ENCODE measurements around the gene STAT5B.

DNA sequence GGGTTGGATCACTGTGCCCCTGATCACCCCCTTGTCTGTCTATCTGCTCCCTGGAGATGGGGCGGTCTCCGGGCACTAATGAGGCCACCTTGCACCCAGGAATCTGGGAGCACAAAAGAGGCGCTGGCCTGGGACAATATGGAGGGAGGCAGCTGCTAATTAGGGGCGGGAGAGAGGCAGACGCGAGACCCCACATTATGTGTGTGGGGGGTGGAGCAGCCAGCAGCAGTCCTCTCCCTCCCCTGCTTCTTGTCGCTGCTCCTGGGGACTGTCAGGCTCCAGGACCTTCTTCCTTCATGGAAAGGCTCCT lies 90.6 kb downstream of the STAT5B start:
- TF ChIP-seq NFE2L2 (IDR thresholded peaks at IDR 0.05; ENCODE audit: low read length) (no peak), NR2C2 (CRISPR knock-in tag; IDR thresholded peaks at IDR 0.05; ENCODE audit: borderline replicate concordance) (no peak), TP53 (CRISPR knock-in tag; conservative IDR thresholded peaks at IDR 0.05) (no peak), ZSCAN29 (CRISPR knock-in tag; conservative IDR thresholded peaks at IDR 0.05) (no peak), ZNF614 (CRISPR knock-in tag; IDR thresholded peaks at IDR 0.05; ENCODE audit: borderline replicate concordance) (no peak), NFE2L1 (CRISPR knock-in tag; IDR thresholded peaks at IDR 0.05; ENCODE audit: borderline replicate concordance) (no peak), ZFP90 (CRISPR knock-in tag; IDR thresholded peaks at IDR 0.05; ENCODE audit: borderline replicate concordance) (no peak), SP2 (CRISPR knock-in tag; IDR thresholded peaks at IDR 0.05) (no peak)
- TF ChIP-seq, protein P1, sequence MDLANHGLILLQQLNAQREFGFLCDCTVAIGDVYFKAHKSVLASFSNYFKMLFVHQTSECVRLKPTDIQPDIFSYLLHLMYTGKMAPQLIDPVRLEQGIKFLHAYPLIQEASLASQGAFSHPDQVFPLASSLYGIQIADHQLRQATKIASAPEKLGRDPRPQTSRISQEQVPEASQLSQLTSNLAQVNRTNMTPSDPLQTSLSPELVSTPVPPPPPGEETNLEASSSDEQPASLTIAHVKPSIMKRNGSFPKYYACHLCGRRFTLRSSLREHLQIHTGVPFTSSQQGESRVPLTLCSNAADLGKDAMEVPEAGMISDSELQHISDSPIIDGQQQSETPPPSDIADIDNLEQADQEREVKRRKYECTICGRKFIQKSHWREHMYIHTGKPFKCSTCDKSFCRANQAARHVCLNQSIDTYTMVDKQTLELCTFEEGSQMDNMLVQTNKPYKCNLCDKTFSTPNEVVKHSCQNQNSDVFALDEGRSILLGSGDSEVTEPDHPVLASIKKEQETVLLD (CRISPR knock-in tag; IDR thresholded peaks at IDR 0.05; ENCODE audit: low read depth) = no peak
- TF ChIP-seq, protein P2, sequence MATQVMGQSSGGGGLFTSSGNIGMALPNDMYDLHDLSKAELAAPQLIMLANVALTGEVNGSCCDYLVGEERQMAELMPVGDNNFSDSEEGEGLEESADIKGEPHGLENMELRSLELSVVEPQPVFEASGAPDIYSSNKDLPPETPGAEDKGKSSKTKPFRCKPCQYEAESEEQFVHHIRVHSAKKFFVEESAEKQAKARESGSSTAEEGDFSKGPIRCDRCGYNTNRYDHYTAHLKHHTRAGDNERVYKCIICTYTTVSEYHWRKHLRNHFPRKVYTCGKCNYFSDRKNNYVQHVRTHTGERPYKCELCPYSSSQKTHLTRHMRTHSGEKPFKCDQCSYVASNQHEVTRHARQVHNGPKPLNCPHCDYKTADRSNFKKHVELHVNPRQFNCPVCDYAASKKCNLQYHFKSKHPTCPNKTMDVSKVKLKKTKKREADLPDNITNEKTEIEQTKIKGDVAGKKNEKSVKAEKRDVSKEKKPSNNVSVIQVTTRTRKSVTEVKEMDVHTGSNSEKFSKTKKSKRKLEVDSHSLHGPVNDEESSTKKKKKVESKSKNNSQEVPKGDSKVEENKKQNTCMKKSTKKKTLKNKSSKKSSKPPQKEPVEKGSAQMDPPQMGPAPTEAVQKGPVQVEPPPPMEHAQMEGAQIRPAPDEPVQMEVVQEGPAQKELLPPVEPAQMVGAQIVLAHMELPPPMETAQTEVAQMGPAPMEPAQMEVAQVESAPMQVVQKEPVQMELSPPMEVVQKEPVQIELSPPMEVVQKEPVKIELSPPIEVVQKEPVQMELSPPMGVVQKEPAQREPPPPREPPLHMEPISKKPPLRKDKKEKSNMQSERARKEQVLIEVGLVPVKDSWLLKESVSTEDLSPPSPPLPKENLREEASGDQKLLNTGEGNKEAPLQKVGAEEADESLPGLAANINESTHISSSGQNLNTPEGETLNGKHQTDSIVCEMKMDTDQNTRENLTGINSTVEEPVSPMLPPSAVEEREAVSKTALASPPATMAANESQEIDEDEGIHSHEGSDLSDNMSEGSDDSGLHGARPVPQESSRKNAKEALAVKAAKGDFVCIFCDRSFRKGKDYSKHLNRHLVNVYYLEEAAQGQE (IDR thresholded peaks at IDR 0.05; ENCODE audit: borderline replicate concordance in 1 of 2, low read depth in 1 of 2, low read length in 2 of 2) = no peak
- TF ChIP-seq, protein P3, sequence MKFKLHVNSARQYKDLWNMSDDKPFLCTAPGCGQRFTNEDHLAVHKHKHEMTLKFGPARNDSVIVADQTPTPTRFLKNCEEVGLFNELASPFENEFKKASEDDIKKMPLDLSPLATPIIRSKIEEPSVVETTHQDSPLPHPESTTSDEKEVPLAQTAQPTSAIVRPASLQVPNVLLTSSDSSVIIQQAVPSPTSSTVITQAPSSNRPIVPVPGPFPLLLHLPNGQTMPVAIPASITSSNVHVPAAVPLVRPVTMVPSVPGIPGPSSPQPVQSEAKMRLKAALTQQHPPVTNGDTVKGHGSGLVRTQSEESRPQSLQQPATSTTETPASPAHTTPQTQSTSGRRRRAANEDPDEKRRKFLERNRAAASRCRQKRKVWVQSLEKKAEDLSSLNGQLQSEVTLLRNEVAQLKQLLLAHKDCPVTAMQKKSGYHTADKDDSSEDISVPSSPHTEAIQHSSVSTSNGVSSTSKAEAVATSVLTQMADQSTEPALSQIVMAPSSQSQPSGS (CRISPR knock-in tag; IDR thresholded peaks at IDR 0.05) = no peak
- TF ChIP-seq, protein P4, sequence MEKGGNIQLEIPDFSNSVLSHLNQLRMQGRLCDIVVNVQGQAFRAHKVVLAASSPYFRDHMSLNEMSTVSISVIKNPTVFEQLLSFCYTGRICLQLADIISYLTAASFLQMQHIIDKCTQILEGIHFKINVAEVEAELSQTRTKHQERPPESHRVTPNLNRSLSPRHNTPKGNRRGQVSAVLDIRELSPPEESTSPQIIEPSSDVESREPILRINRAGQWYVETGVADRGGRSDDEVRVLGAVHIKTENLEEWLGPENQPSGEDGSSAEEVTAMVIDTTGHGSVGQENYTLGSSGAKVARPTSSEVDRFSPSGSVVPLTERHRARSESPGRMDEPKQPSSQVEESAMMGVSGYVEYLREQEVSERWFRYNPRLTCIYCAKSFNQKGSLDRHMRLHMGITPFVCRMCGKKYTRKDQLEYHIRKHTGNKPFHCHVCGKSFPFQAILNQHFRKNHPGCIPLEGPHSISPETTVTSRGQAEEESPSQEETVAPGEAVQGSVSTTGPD (CRISPR knock-in tag; IDR thresholded peaks at IDR 0.05) = no peak
